Measurements from ENCODE around the gene GCSAM.
A peak's percentile ranks its signal among the peaks of the same experiment; 100 is the strongest.

GCSAM gene

GRCh38 chr3:112083239-112083638 lies 49.8 kb downstream of the GCSAM start:
- Mint-ChIP-seq H3K27ac (no peak overlapping the region), H3K27me3 (ENCODE audit: low read depth) (peaks cover 4% of the 10 kb centered on the region), H3K4me3 (no peak overlapping the region), H3K4me1 (ENCODE audit: low read depth) (peaks cover 28% of the 10 kb centered on the region), H3K9me3 (no peaks in the 10 kb centered on the region), H3K36me3 (ENCODE audit: low read depth) (peaks cover 2% of the 10 kb centered on the region)

- Mint-ChIP-seq H3K4me1 (ENCODE audit: low read depth) (peaks cover 22% of the 10 kb centered on the region), H3K4me3 (no peak overlapping the region), H3K27ac (no peak overlapping the region), H3K36me3 (ENCODE audit: low read depth) (peaks cover 4% of the 10 kb centered on the region), H3K9me3 (no peaks in the 10 kb centered on the region), H3K27me3 (ENCODE audit: low read depth) (no peaks in the 10 kb centered on the region)
These were observed 54.6 kb downstream of the GCSAM start for GRCh38 chr3:112078125-112079083.

- H3K4me1 Mint-ChIP-seq (ENCODE audit: low read depth) = peaks cover 36% of the 10 kb centered on the region
- peak overlapping the region; percentile 69 for H3K4me3 Mint-ChIP-seq
- H3K9me3 Mint-ChIP-seq = peaks cover 10% of the 10 kb centered on the region
- peak overlapping the region; percentile 81 for H3K27ac Mint-ChIP-seq
- H3K27me3 Mint-ChIP-seq (ENCODE audit: low read depth) = peaks cover 4% of the 10 kb centered on the region
- H3K36me3 Mint-ChIP-seq (ENCODE audit: low read depth) = peaks cover 11% of the 10 kb centered on the region
These were observed 58.2 kb downstream of the GCSAM start for GRCh38 chr3:112074616-112075497.

- Mint-ChIP-seq H3K4me3 (no peak overlapping the region), H3K9me3 (peaks cover 14% of the 10 kb centered on the region), H3K36me3 (ENCODE audit: low read depth) (peaks cover 14% of the 10 kb centered on the region), H3K27ac (no peak overlapping the region), H3K4me1 (ENCODE audit: low read depth) (peaks cover 36% of the 10 kb centered on the region), H3K27me3 (ENCODE audit: low read depth) (peaks cover 6% of the 10 kb centered on the region)
These were observed 59.0 kb downstream of the GCSAM start for GRCh38 chr3:112074006-112074405.

GRCh38 chr3:112072387-112073060 lies 60.5 kb downstream of the GCSAM start:
- peaks cover 30% of the 10 kb centered on the region for H3K4me1 Mint-ChIP-seq (ENCODE audit: low read depth)

More at GRCh38 chr3:112072387-112073060, 60.5 kb downstream of the GCSAM start:
- H3K4me3 Mint-ChIP-seq = peak overlapping the region; percentile 71
- H3K27me3 Mint-ChIP-seq (ENCODE audit: low read depth) = peaks cover 10% of the 10 kb centered on the region
- H3K9me3 Mint-ChIP-seq = peaks cover 22% of the 10 kb centered on the region
- peak overlapping the region; percentile 88 for H3K27ac Mint-ChIP-seq
- H3K36me3 Mint-ChIP-seq (ENCODE audit: low read depth) = peaks cover 20% of the 10 kb centered on the region
